K562 treated with DMSO at 1 percent for 48 hours (cell line): ENCODE measurements around the gene ST8SIA6. TPM values are rescaled to one million over a fixed set of nuclear protein-coding genes. Genes with fewer than 3 reads are reported as not detected.

ENCODE experiments used
- total RNA-seq: library from RNA; unstranded; fragments of 300-600 nt; gene quantifications from 2 replicates; pipeline ENCODE4 v1.2.3, GENCODE V29; 2022; ENCODE audit warnings: low replicate concordance; ENCODE audit errors: extremely low read depth

Gene ST8SIA6, protein sequence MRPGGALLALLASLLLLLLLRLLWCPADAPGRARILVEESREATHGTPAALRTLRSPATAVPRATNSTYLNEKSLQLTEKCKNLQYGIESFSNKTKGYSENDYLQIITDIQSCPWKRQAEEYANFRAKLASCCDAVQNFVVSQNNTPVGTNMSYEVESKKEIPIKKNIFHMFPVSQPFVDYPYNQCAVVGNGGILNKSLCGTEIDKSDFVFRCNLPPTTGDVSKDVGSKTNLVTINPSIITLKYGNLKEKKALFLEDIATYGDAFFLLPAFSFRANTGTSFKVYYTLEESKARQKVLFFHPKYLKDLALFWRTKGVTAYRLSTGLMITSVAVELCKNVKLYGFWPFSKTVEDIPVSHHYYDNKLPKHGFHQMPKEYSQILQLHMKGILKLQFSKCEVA
- total RNA-seq: not detected in 2 replicates

DNA sequence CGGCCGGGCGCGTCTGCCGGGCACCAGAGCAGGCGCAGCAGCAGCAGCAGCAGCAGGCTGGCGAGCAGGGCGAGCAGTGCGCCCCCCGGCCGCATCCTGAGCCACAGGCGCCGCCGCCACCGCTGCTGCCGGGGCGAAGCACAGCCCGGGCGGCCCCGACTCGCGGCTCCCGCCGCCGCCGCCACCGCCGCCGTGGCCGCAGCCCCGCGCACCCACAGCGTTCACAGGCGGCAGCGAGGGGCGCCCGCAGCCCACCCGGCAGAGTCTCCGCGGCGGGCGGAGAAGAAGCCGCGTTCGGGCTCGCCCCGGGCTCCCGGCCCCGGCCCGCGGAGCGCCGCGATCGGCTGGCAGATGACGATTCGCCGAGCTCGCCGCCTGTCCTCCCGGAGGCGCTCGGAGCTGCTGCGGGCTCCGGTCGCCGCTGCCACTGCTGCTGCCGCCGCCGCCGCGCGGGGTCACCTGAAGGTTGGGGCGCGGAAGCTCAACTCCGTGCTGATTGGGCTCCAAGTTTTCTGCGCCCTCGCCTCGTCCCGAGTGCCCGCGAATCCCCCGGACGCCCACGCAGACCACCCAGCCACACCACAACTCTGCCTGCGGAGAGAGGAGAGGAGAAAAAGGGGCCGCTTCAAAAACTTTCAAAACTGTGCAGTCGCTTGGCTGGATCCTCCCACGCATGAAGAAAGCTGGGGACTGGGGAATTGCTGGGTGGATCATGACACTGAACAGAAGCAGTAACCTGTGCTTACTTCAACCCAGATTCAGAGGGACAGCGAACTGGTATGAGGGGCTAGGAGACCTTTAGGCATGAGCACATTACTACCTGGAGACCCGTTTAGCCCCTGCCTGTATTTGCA, at the start of gene ST8SIA6:
TSS of gene ST8SIA6 (minus strand) at position 435 of the 854 bp plus-strand sequence. CDS start at position 95, 340 bp downstream.

Other genes starting within 250 kb of the ST8SIA6 start
- gene VIM, start 226.4 kb downstream of the ST8SIA6 start, total RNA-seq: 502 TPM in 1 of 2 replicates, not detected in the other
- gene HACD1, start 162.8 kb upstream of the ST8SIA6 start, total RNA-seq: not detected in 2 replicates
- not detected in 2 replicates for gene STAM, start 189.6 kb upstream of the ST8SIA6 start, total RNA-seq